Peyer's patch (tissue), 4 donors: Measurements from ENCODE around the gene LYL1. TPM values are rescaled to one million over a fixed set of nuclear protein-coding genes. Genes with fewer than 3 reads are reported as not detected.

Experiments used
- total RNA-seq, 4 donors: library from RNA; depleted of rRNA; stranded (reverse); fragments of >200 nt; gene quantifications; one replicate each; pipeline ENCODE4 v1.1.0, GENCODE V29; 2016

Gene LYL1
- total RNA-seq, 4 donors from 2014 or later = 1.2 to 21.5 (median 4.9) TPM

Other genes with a start within 250 kb of the LYL1 start
- gene DNASE2, start 221.4 kb downstream of the LYL1 start, total RNA-seq = 10 to 100 TPM in 1 of 4 donors, 1 to 10 TPM in 3; 8.9 to 16.5 (median 9.4) TPM
- gene KLF1, start 215.7 kb downstream of the LYL1 start, total RNA-seq = not detected
- 10 to 100 TPM; 25.2 to 44.4 (median 32.4) TPM for gene GCDH, start 211.7 kb downstream of the LYL1 start, total RNA-seq
- not detected for gene SYCE2, start 183.6 kb downstream of the LYL1 start, total RNA-seq
- gene FARSA, start 169.1 kb downstream of the LYL1 start, total RNA-seq = 10 to 100 TPM; 35.4 to 54.5 (median 48.3) TPM
- 100 to 1,000 TPM; 253 to 369 (median 359) TPM for gene CALR, start 164.2 kb downstream of the LYL1 start, total RNA-seq
- gene RAD23A, start 157.0 kb downstream of the LYL1 start, total RNA-seq = 10 to 100 TPM; 54.1 to 86.5 (median 75.3) TPM
- gene GADD45GIP1, start 145.6 kb downstream of the LYL1 start, total RNA-seq = 10 to 100 TPM; 12.5 to 43.7 (median 15.6) TPM
- 1 to 10 TPM in 1 of 4 donors, not detected in 3; 2.1 TPM for gene DAND5, start 133.3 kb downstream of the LYL1 start, total RNA-seq
- 10 to 100 TPM; 13.5 to 56.9 (median 40.0) TPM for gene NFIX, start 107.4 kb downstream of the LYL1 start, total RNA-seq
- gene TRMT1, start 13.9 kb upstream of the LYL1 start, total RNA-seq = 10 to 100 TPM; 27.1 to 71.8 (median 28.3) TPM
- gene NACC1, start 15.4 kb upstream of the LYL1 start, total RNA-seq = 10 to 100 TPM; 21.5 to 48.0 (median 37.1) TPM
- 100 to 1,000 TPM in 2 of 4 donors, 10 to 100 TPM in 2; 78.1 to 199 (median 107) TPM for gene STX10, start 47.5 kb upstream of the LYL1 start, total RNA-seq
- 100 to 1,000 TPM in 1 of 4 donors, 10 to 100 TPM in 3; 72.2 to 229 (median 85.6) TPM for gene IER2, start 47.6 kb upstream of the LYL1 start, total RNA-seq